Measurements from ENCODE around the gene E4F1. TPM values are rescaled to one million over a fixed set of nuclear protein-coding genes. Genes with fewer than 3 reads are reported as not detected.

The E4F1 gene
- total RNA-seq, 1 donor from 2014 or later = 37.1 TPM

DNA sequence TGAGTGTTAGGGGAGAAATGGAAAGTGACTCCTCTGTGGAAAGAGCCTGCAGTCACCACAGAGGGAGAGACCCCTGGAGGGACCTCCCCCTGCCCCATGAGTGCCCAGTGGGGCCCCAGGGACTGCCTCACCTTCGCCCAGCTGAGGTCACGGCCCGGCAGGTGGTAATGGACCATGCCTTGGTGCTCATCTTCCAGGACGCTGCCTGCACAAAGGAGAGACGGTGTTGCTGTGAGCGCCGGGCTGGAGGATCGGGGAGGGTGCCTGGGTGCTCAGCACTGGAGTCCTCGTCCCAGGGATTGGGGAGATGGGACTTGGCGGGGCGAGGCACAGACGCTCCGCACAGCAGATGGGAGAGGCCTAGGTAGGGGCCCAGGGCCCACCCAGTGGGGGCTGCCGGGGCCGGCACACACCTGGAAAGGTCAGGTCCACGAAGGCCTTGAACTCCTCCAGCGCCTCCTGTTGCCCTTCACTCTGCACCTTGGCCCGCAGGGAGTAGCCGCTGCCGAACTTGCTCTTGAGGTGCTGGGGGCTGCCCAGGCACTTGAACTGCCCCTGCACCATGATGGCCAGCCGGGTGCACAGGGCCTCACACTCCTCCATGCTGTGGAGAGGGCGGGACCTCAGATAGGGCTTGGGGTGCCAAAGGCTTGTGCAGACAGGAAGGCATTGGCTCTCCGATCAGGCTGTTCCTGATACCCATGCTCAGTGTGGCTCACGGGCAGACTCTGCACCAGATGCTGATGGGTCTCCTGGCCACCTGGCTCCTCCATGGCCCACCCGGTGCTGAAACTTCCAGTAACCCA lies 54.3 kb downstream of the E4F1 start:
- no peak for DNase-seq

DNA sequence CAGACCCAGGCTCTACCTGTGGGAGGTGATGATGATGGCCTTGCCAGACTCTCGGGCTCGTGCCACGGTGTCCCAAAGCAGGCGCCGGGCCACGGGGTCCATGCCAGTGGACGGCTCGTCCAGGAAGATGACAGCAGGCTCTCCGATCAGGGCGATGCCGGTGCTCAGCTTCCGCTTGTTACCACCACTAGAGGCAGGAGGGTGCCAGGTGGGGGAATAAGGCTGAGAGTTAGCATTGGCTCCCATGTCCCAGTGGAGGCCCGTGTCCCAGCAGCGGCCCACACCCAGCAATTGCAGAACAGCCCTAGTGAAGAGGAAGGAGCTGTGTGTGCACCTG lies 54.8 kb downstream of the E4F1 start:
- no peak for DNase-seq

DNA sequence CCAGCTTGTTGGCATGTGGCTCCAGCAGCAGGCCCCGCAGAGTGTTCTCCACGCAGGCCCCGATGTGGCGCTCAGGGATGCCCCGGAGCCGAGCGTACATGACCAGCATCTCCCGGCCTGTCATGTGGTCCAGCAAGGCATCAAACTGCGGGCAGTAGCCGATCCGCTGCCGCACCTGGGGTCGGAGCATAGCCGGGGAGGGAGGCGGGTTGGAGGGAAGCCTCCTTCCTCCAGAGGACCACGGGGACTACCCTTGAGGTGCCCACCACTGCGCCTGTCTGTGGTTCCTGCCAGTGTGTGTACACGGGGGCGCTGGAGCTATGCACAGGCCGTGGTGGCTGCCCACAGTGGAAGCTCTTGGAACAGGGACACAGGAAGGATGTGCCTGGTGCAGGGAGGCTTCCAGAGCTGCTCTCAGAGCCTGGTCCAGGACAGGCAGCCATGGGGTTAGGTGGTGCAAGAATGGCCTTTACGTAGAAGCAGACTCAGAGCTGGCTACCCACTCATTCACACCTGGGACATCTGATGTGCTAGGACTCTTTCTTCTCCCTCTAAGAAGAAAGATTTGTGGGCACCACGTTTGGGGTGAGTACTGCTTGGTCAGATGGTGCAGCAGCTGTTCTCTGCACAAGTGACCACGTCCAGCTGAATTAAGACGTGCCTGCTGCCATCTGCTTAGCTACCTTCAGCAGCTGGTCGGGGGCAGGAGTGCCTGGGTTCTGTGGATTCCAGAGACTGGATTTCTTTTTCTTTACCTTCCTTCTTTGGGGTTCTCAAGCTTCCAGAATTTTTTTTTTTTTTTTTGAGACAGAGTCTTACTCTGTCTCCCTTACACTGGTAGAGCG lies 55.8 kb downstream of the E4F1 start:
- DNase-seq = no peak

GRCh38 chr16:2280461-2280860 lies 57.1 kb downstream of the E4F1 start:
- no peak for DNase-seq

- no peak for DNase-seq
Measured at GRCh38 chr16:2280981-2281542, 57.7 kb downstream of the E4F1 start.

GRCh38 chr16:2282262-2282661 lies 58.9 kb downstream of the E4F1 start:
- no peak for DNase-seq

- DNase-seq = no peak
Measured at GRCh38 chr16:2282866-2283555, 59.6 kb downstream of the E4F1 start.

GRCh38 chr16:2284001-2284770 lies 60.8 kb downstream of the E4F1 start:
- DNase-seq = no peak

- no peak for DNase-seq
Measured at GRCh38 chr16:2284797-2285576, 61.6 kb downstream of the E4F1 start.

Other genes starting within 250 kb of the E4F1 start
- 0.34 TPM in 1 of 2 replicates, not detected in the other for gene NOXO1, start 242.1 kb upstream of the E4F1 start, total RNA-seq
- gene GFER, start 239.4 kb upstream of the E4F1 start, total RNA-seq = 9.0 and 13.4 TPM in 2 replicates
- gene SYNGR3, start 233.6 kb upstream of the E4F1 start, total RNA-seq = 1.6 and 2.4 TPM in 2 replicates
- gene ZNF598, start 213.8 kb upstream of the E4F1 start, total RNA-seq = 19.1 and 28.2 TPM in 2 replicates
- gene NPW, start 203.8 kb upstream of the E4F1 start, total RNA-seq = 0.17 and 1.2 TPM in 2 replicates
- gene NHERF2, start 196.7 kb upstream of the E4F1 start, total RNA-seq = 33.5 and 79.6 TPM in 2 replicates
- 27.7 and 32.3 TPM in 2 replicates for gene NTHL1, start 175.8 kb upstream of the E4F1 start, total RNA-seq
- gene TSC2, start 175.6 kb upstream of the E4F1 start, total RNA-seq = 40.8 and 59.3 TPM in 2 replicates
- 55.6 and 77.1 TPM in 2 replicates for gene PKD1, start 87.7 kb upstream of the E4F1 start, total RNA-seq
- gene RAB26, start 75.0 kb upstream of the E4F1 start, total RNA-seq = 0.34 and 0.84 TPM in 2 replicates
- 110 and 171 TPM in 2 replicates for gene TRAF7, start 67.8 kb upstream of the E4F1 start, total RNA-seq
- gene CASKIN1, start 27.0 kb upstream of the E4F1 start, total RNA-seq = 0.05 and 0.17 TPM in 2 replicates
- gene MLST8, start 18.1 kb upstream of the E4F1 start, total RNA-seq = 16.0 and 25.6 TPM in 2 replicates
- gene BRICD5, start 12.7 kb upstream of the E4F1 start, total RNA-seq = 1.3 and 4.4 TPM in 2 replicates
- gene PGP, start 8.8 kb upstream of the E4F1 start, total RNA-seq = 18.4 and 20.2 TPM in 2 replicates
- gene DNASE1L2, start 12.9 kb downstream of the E4F1 start, total RNA-seq = 0.51 and 0.56 TPM in 2 replicates
- gene ECI1, start 28.0 kb downstream of the E4F1 start, total RNA-seq = 32.3 and 37.8 TPM in 2 replicates
- 61.8 and 85.0 TPM in 2 replicates for gene RNPS1, start 44.5 kb downstream of the E4F1 start, total RNA-seq
- gene ABCA3, start 117.1 kb downstream of the E4F1 start, total RNA-seq = 29.1 and 66.9 TPM in 2 replicates
- gene CCNF, start 205.9 kb downstream of the E4F1 start, total RNA-seq = 22.3 and 53.1 TPM in 2 replicates
- 6.3 and 7.0 TPM in 2 replicates for gene TEDC2, start 236.5 kb downstream of the E4F1 start, total RNA-seq
- gene NTN3, start 247.7 kb downstream of the E4F1 start, total RNA-seq = not detected in 2 replicates